Neural progenitor cell (in vitro differentiated cells): ENCODE data around the gene HDAC2. TPM values are rescaled to one million over a fixed set of nuclear protein-coding genes. Genes with fewer than 3 reads are reported as not detected.

ENCODE experiments used
- DNase-seq: peaks from one replicate; pipeline ENCODE4 v3.0.0-alpha.2; 2016; ENCODE audit warnings: low spot score
- H2AFZ ChIP-seq: fragments of 200-600 bp; sonication (generic); replicated peaks from 2 replicates; pipeline ENCODE4 v1.6.1; 2016; ENCODE audit warnings: antibody characterized with exemption
- H3F3A ChIP-seq: fragments of 200-600 bp; sonication (generic); 2 replicates; pipeline ENCODE4 v1.6.1; 2016; ENCODE audit warnings: antibody characterized with exemption, low read depth
- H3K27ac ChIP-seq: fragments of 200-600 bp; sonication (generic); 2 replicates; pipeline ENCODE4 v1.5.1; 2016; ENCODE audit warnings: mild to moderate bottlenecking
- H3K27me3 ChIP-seq: fragments of 200-600 bp; sonication (generic); 2 replicates; pipeline ENCODE4 v1.6.1; 2016; ENCODE audit warnings: mild to moderate bottlenecking, moderate library complexity
- H3K36me3 ChIP-seq: fragments of 200-600 bp; sonication (generic); 2 replicates; pipeline ENCODE4 v1.5.1; 2016
- H3K4me1 ChIP-seq: fragments of 200-600 bp; sonication (generic); 2 replicates; pipeline ENCODE4 v1.6.1; 2016; ENCODE audit warnings: mixed run types
- H3K4me2 ChIP-seq: fragments of 200-600 bp; sonication (generic); 2 replicates; pipeline ENCODE4 v1.6.1; 2016
- H3K4me3 ChIP-seq: fragments of 200-600 bp; sonication (generic); 2 replicates; pipeline ENCODE4 v1.5.1; 2016
- H3K79me2 ChIP-seq: fragments of 200-600 bp; sonication (generic); 2 replicates; pipeline ENCODE4 v1.6.1; 2016; ENCODE audit warnings: low read depth
- H3K9ac ChIP-seq: fragments of 200-600 bp; sonication (generic); 2 replicates; pipeline ENCODE4 v1.6.1; 2016
- H3K9me3 ChIP-seq: fragments of 200-600 bp; sonication (generic); 2 replicates; pipeline ENCODE4 v1.5.1; 2016; ENCODE audit warnings: low read depth
- H4K20me1 ChIP-seq: fragments of 200-600 bp; sonication (generic); 2 replicates; pipeline ENCODE4 v1.6.1; 2016; ENCODE audit warnings: low read depth
- H3K27ac Mint-ChIP-seq: 3 replicates; pipeline ENCODE4 v1.8.0; 2021; ENCODE audit warnings: mixed read lengths
- H3K27me3 Mint-ChIP-seq: 2 replicates; pipeline ENCODE4 v1.8.0; 2022; ENCODE audit warnings: low read depth, mild to moderate bottlenecking, inconsistent platforms, moderate library complexity, mixed read lengths; ENCODE audit not compliant: insufficient read depth
- H3K36me3 Mint-ChIP-seq: 3 replicates; pipeline ENCODE4 v1.8.0; 2021; ENCODE audit warnings: mixed read lengths
- H3K4me1 Mint-ChIP-seq: 3 replicates; pipeline ENCODE4 v1.8.0; 2021; ENCODE audit warnings: mixed read lengths
- H3K4me3 Mint-ChIP-seq: 3 replicates; pipeline ENCODE4 v1.8.0; 2021; ENCODE audit warnings: mild to moderate bottlenecking, moderate library complexity, mixed read lengths
- H3K9me3 Mint-ChIP-seq: 3 replicates; pipeline ENCODE4 v1.8.0; 2020; ENCODE audit warnings: mixed read lengths
- CTCF ChIP-seq: fragments of 200-600 bp; sonication (generic); IDR thresholded peaks from 2 replicates; pipeline ENCODE4 v1.5.1; 2017; ENCODE audit warnings: antibody characterized with exemption, mild to moderate bottlenecking
- EZH2 ChIP-seq: fragments of 200-600 bp; sonication (generic); IDR thresholded peaks from 2 replicates; pipeline ENCODE4 v1.6.1; 2017; ENCODE audit warnings: antibody characterized with exemption, mild to moderate bottlenecking, moderate library complexity
- EZH2phosphoT487 ChIP-seq: fragments of 200-600 bp; sonication (generic); IDR thresholded peaks from 2 replicates; pipeline ENCODE4 v1.6.1; 2017; ENCODE audit warnings: antibody characterized with exemption
- total RNA-seq: library from RNA; depleted of rRNA; stranded (reverse); fragments of >200 nt; gene quantifications from 2 replicates; pipeline ENCODE4 v1.2.3, GENCODE V29; 2015; ENCODE audit warnings: low replicate concordance

Gene HDAC2
- total RNA-seq, 1 donor from 2014 or later, result 429 TPM

- Histone ChIP-seq H3K9ac (no peak overlapping the region), H3K27ac (no peak overlapping the region), H3F3A (peaks cover 24% of the 10 kb centered on the region), H3K9me3 (no peaks in the 10 kb centered on the region), H3K27me3 (no peaks in the 10 kb centered on the region), H2AFZ (no peak overlapping the region), H3K4me2 (peak overlapping the region; percentile 98), H3K79me2 (peaks cover 89% of the 10 kb centered on the region), H3K4me3 (peak overlapping the region; percentile 94), H3K4me1 (peaks cover 20% of the 10 kb centered on the region), H4K20me1 (peaks cover 66% of the 10 kb centered on the region), H3K36me3 (no peaks in the 10 kb centered on the region)
- TF ChIP-seq EZH2, result no peak
- no peak for TF ChIP-seq CTCF
- no peak for TF ChIP-seq EZH2phosphoT487
- H3K27ac Mint-ChIP-seq, result peak overlapping the region; percentile 14
- H3K36me3 Mint-ChIP-seq, result peaks cover 52% of the 10 kb centered on the region
- H3K4me3 Mint-ChIP-seq, result peak overlapping the region; percentile 96
- peaks cover 23% of the 10 kb centered on the region for H3K4me1 Mint-ChIP-seq
- no peak for DNase-seq
- H3K9me3 Mint-ChIP-seq, result peaks cover 47% of the 10 kb centered on the region
- no peaks in the 10 kb centered on the region for H3K27me3 Mint-ChIP-seq
Observed at GRCh38 chr6:113968472-113968871, 2.5 kb downstream of the HDAC2 start.

- Histone ChIP-seq H3K27me3 (no peaks in the 10 kb centered on the region), H3K27ac (no peak overlapping the region), H3K9ac (no peak overlapping the region), H3K4me1 (peaks cover 20% of the 10 kb centered on the region), H3K79me2 (peaks cover 96% of the 10 kb centered on the region), H3K4me2 (peak overlapping the region; percentile 98), H2AFZ (no peak overlapping the region), H4K20me1 (peaks cover 73% of the 10 kb centered on the region), H3K4me3 (peak overlapping the region; percentile 94), H3F3A (peaks cover 24% of the 10 kb centered on the region), H3K9me3 (no peaks in the 10 kb centered on the region), H3K36me3 (no peaks in the 10 kb centered on the region)
- Mint-ChIP-seq H3K36me3 (peaks cover 53% of the 10 kb centered on the region), H3K9me3 (peaks cover 48% of the 10 kb centered on the region), H3K4me1 (peaks cover 23% of the 10 kb centered on the region), H3K27ac (no peak overlapping the region), H3K27me3 (no peaks in the 10 kb centered on the region), H3K4me3 (peak overlapping the region; percentile 96)
- DNase-seq, result no peak
- TF ChIP-seq EZH2phosphoT487, result no peak
- no peak for TF ChIP-seq CTCF
- no peak for TF ChIP-seq EZH2
Observed at GRCh38 chr6:113967777-113968176, 3.2 kb downstream of the HDAC2 start.

- peaks cover 100% of the 10 kb centered on the region for H3K79me2 ChIP-seq
Observed at GRCh38 chr6:113960795-113961194, 10.2 kb downstream of the HDAC2 start.

More at GRCh38 chr6:113960795-113961194, 10.2 kb downstream of the HDAC2 start:
- TF ChIP-seq EZH2phosphoT487 (no peak), CTCF (no peak), EZH2 (no peak)
- Histone ChIP-seq H3K4me1 (no peaks in the 10 kb centered on the region), H3K9me3 (no peaks in the 10 kb centered on the region), H3K4me3 (no peak overlapping the region), H3K36me3 (peaks cover 33% of the 10 kb centered on the region), H3K27me3 (no peaks in the 10 kb centered on the region), H3K4me2 (no peak overlapping the region), H3K27ac (no peak overlapping the region), H4K20me1 (peaks cover 100% of the 10 kb centered on the region), H2AFZ (no peak overlapping the region), H3F3A (peaks cover under 1% of the 10 kb centered on the region), H3K9ac (no peak overlapping the region)
- Mint-ChIP-seq H3K27me3 (no peaks in the 10 kb centered on the region), H3K4me1 (no peaks in the 10 kb centered on the region), H3K4me3 (no peak overlapping the region), H3K36me3 (peaks cover 67% of the 10 kb centered on the region), H3K27ac (no peak overlapping the region), H3K9me3 (peaks cover 30% of the 10 kb centered on the region)
- no peak for DNase-seq
